A673 (cell line): ENCODE results near the gene YAF2. TPM values are rescaled to one million over a fixed set of nuclear protein-coding genes. Genes with fewer than 3 reads are reported as not detected.

Experiments used
- BruUV-seq: library from RNA; stranded (reverse); fragments of 400-500 nt; replicated peaks from 2 replicates; lab custom pipeline; 2021; lab: Mats Ljungman, UMichigan
- CTCF ChIA-PET: fragments of 300-600 bp; sonication (Branson Sonifier 250); formaldehyde crosslinking; loops from one replicate; lab custom pipeline; 2022; ENCODE audit warnings: antibody characterized with exemption; lab: Charles Lee
- POLR2A ChIA-PET: fragments of 300-600 bp; sonication (Branson Sonifier 250); formaldehyde crosslinking; loops from one replicate; lab custom pipeline; 2022; ENCODE audit warnings: antibody characterized with exemption; ENCODE audit not compliant: low non-redundant PET; lab: Charles Lee
- DNase-seq: peaks from one replicate; pipeline ENCODE4 v3.0.0-alpha.2; 2015; ENCODE audit warnings: low spot score
- H3K27ac ChIP-seq: fragments of 200-600 bp; sonication (generic); 2 replicates; pipeline ENCODE4 v1.5.1; 2016; ENCODE audit warnings: mixed run types, low read depth, mild to moderate bottlenecking, mixed read lengths, antibody characterized with exemption, low read length; ENCODE audit not compliant: poor library complexity, severe bottlenecking
- H3K27me3 ChIP-seq: fragments of 200-600 bp; sonication (generic); replicated peaks from 2 replicates; pipeline ENCODE4 v1.6.1; 2017; ENCODE audit warnings: mixed run types, low read depth, mild to moderate bottlenecking, mixed read lengths, antibody characterized with exemption, low read length; ENCODE audit not compliant: insufficient read depth, poor library complexity
- H3K36me3 ChIP-seq: fragments of 200-600 bp; sonication (generic); 2 replicates; pipeline ENCODE4 v1.6.1; 2016; ENCODE audit warnings: mixed run types, mild to moderate bottlenecking, mixed read lengths, antibody characterized with exemption, low read length; ENCODE audit not compliant: insufficient read depth, poor library complexity, severe bottlenecking
- H3K4me1 ChIP-seq: fragments of 200-600 bp; sonication (generic); 2 replicates; pipeline ENCODE4 v1.6.1; 2017; ENCODE audit warnings: mixed run types, mild to moderate bottlenecking, mixed read lengths, antibody characterized with exemption, low read length; ENCODE audit not compliant: insufficient read depth, poor library complexity, severe bottlenecking
- H3K4me3 ChIP-seq: fragments of 200-600 bp; sonication (generic); 2 replicates; pipeline ENCODE4 v1.5.1; 2016; ENCODE audit warnings: low read depth, mixed run types, mild to moderate bottlenecking, mixed read lengths, low read length; ENCODE audit not compliant: poor library complexity, severe bottlenecking
- H3K9me3 ChIP-seq: fragments of 200-600 bp; sonication (generic); 2 replicates; pipeline ENCODE4 v1.6.1; 2016; ENCODE audit warnings: mixed run types, low read depth, mild to moderate bottlenecking, mixed read lengths, antibody characterized with exemption, low read length; ENCODE audit not compliant: poor library complexity, severe bottlenecking
- CTCF ChIP-seq: fragments of 300-800, 200-600 bp; sonication (generic); conservative IDR thresholded peaks from 2 replicates; pipeline ENCODE4 v1.5.1; 2017; ENCODE audit warnings: low read depth, mild to moderate bottlenecking, antibody characterized with exemption, low read length, moderate library complexity, mixed read lengths
- EZH2 ChIP-seq: fragments of 200-600 bp; sonication (generic); IDR thresholded peaks from 2 replicates; pipeline ENCODE4 v1.6.1; 2017; ENCODE audit warnings: borderline replicate concordance, low read depth, mild to moderate bottlenecking, mixed read lengths, antibody characterized with exemption, low read length; ENCODE audit not compliant: poor library complexity, severe bottlenecking
- intact Hi-C: fragments of 100-400 bp; cut with micrococcal nuclease; formaldehyde crosslinking; loops from one replicate; pipeline ENCODE4 v1.10.0; 2022; ENCODE audit not compliant: unreplicated experiment
- total RNA-seq: library from RNA; stranded (reverse); gene quantifications from 2 replicates; pipeline ENCODE4 v1.2.3, GENCODE V29; 2021

The YAF2 gene
- total RNA-seq, 1 experiment from 2014 or later = 32.9 TPM

- Histone ChIP-seq H3K27ac (no peak overlapping the region), H3K36me3 (no peaks in the 10 kb centered on the region), H3K4me1 (no peaks in the 10 kb centered on the region), H3K27me3 (no peaks in the 10 kb centered on the region), H3K4me3 (no peak overlapping the region), H3K9me3 (no peaks in the 10 kb centered on the region)
- ChIA-PET CTCF (no interaction called here), POLR2A (no interaction called here)
- intact Hi-C loops = no loop called here
- no TSS peak for BruUV-seq
- TF ChIP-seq CTCF (no peak), EZH2 (no peak)
- no peak for DNase-seq
Observed at GRCh38 chr12:42266579-42267230, 28.7 kb upstream of the YAF2 start.

GRCh38 chr12:42262271-42262670 lies 24.2 kb upstream of the YAF2 start:
- Histone ChIP-seq H3K27me3 (no peaks in the 10 kb centered on the region), H3K27ac (no peak overlapping the region), H3K36me3 (no peaks in the 10 kb centered on the region), H3K4me3 (no peak overlapping the region), H3K9me3 (no peaks in the 10 kb centered on the region), H3K4me1 (no peaks in the 10 kb centered on the region)
- ChIA-PET CTCF (no interaction called here), POLR2A (no interaction called here)
- intact Hi-C loops = no loop called here
- no peak for DNase-seq
- TF ChIP-seq CTCF = no peak
- no peak for TF ChIP-seq EZH2
- no TSS peak for BruUV-seq

DNA sequence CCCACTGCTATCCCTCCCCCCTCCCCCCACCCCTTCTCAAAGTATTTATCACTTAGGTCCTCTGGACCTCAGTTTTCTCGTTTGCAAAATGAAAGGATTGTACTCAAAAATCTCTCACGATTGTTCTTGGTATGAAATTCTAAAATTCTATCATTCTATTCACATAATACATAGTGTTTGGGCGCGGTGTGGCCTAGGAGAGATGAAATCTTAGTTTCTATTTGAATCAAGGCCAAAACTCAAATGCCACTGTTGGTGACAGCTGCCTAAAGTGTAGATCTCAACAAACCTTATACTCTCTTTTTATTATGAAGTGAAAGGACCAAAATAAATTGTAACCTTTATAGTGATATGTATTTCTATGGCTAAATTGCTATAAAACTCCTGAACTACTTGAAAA lies 23.7 kb upstream of the YAF2 start:
- H3K9me3 ChIP-seq = no peaks in the 10 kb centered on the region
- no peak overlapping the region for H3K4me3 ChIP-seq
- BruUV-seq = no TSS peak
- intact Hi-C loops = no loop called here
- H3K4me1 ChIP-seq = no peaks in the 10 kb centered on the region
- no peaks in the 10 kb centered on the region for H3K27me3 ChIP-seq
- TF ChIP-seq EZH2 = no peak
- no peak for TF ChIP-seq CTCF
- H3K27ac ChIP-seq = no peak overlapping the region
- CTCF ChIA-PET = no interaction called here
- DNase-seq = no peak
- POLR2A ChIA-PET = no interaction called here
- no peaks in the 10 kb centered on the region for H3K36me3 ChIP-seq
